HL-60/S4 treated with phorbol 12-myristate 13-acetate at 8.2 ng/mL for 4 days and 3 days (cell line): ENCODE data around the gene FRMD8.
"Not testable (repeated sequence)": the region's sequence is repeated elsewhere in the genome, so short reads cannot be mapped to it uniquely, and the experiment has no call there.

Experiments
- in situ Hi-C: fragments of 300-500 bp; cut with MboI; formaldehyde crosslinking; loops from 2 replicates; pipeline ENCODE4 v1.15.0; 2022; ENCODE audit warnings: low sequenced_read_pairs

The FRMD8 gene

DNA sequence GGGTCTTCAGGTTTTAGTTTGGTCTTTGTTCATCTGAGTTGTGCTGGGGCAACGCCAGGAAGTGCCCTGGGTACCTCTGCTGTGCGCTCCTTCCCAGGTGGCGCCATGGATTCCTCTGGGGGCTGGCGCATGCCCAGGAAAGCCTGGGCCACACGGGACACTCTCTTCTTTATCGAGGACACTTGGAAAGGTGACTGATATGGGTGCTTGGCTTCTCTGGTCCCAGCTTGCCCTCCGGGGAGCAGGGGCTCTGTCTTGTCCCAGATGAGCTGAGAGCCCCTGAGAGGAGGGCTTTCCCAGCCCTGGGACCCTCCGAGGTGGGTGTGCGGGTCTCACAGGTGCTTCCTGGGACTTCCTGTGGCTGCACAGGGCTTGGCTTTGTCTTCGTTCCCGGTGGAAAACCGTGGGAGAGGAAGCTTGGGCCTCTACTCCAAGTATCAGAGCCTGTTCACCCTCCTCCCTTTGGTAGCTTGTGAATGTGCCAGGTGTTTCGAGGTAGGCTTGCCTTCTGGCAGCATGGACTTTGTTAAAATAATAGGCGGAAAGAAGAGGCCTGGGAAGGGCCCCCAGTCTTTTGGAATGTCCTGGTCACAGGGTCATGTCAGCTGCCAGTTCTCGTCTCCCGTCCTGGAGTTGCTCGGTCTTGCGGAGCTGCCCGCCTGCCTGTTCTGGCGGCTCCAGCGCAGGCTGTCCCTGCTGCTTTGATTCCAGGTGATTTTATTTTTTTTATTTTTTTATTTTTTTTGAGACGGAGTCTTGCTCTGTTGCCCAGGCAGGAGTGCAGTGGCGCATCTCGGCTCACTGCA lies 26.0 kb downstream of the FRMD8 start:
- in situ Hi-C loops: no loop called here

DNA sequence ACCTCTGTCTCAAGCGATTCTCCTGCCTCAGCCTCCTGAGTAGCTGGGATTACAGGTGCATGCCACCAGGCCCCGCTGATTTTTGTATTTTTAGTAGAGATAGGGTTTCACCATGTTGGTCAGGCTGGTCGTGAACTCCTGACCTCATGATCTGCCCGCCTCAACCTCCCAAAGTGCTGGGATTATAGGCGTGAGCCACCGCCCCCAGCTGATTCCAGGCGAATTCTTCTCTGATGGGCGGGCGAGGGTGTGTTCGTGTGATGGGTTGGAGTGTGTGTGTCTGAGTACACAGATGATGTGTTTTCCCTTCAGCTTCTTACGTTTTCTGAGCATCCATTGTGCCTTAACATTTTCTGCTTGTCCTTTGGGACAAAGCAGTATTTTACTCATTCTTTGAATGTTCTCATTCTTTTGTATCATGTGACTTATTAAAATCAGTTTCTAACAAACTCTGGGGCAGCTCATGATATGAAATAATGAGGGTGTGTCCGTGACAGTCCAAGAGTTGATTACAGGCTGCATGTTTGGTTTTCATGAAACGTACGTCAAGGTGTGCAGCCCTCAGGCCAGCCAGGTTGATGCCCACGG lies 26.7 kb downstream of the FRMD8 start:
- in situ Hi-C loops: not testable (repeated sequence)

DNA sequence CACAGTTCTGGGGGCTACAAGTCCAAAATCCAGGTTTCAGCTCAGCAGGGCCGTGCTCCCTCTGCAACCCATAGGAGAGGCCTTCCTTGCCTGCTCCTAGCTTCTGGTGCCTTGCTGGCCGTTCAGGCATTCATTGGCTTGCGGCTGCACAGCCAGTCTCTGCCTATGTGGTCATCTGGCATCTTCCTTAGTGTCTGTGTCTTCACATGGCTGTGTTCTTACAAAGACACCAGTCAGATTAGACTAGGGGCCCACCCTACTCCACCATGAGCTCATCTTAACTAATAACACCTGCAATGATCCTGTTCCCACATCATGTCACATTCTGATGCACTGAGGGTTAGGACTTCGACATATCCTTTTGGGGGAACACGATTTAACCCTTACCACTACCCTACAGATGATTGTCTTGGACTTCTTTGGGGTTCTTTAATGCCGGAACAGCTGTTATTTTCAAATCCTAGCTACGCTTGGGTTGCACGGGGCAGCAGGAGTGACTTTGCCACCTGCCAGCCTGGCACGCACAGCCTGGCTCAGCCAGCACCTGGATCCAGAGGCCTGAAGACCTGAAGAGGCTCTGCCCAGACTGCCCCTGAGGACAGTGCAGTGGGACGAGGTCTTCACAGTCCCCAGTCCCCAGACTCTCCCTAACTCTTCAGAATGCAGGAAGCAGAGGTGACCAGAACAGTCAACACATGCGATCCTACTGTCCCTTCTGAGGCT lies 28.5 kb downstream of the FRMD8 start:
- in situ Hi-C loops: no loop called here

DNA sequence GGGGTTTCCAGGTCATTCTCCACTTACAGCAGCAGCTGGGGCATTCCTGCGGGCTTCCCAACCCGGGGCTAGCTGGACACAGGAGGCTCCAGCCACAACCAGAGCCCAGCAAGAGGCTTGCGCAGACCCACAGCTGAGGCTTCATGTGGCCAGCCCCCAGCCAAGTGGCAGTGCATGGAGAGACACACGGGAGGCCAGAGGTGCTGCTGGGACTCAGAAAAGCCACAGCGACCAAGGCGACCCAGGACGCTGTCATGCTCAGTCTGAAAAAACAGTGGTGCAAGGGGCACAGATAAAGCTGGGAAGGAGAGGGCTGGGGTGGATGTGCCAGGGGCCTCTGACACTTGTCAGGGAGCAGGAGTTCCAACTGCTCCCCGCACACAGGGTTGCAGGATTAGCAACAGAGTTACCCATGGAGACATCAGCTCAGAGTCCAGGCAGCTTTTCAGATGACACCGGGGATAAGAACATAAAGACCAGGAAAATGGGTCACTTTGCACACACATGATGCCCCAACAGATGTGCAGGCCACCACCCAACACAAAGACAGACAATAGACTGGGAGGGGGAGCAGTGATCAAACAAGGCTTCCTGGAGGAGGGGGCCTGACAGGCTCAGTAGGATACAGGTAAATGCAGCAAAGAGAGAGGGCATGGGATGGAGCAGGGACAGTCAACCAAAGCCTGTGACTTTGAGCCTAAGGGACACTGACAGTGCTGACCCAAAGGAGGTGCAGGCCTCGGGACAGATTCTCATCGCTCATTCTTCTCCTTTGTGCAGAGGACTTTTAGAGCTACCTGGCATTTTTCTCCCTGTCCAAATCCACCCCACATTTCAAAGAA lies 29.3 kb downstream of the FRMD8 start:
- in situ Hi-C loops: no loop called here

DNA sequence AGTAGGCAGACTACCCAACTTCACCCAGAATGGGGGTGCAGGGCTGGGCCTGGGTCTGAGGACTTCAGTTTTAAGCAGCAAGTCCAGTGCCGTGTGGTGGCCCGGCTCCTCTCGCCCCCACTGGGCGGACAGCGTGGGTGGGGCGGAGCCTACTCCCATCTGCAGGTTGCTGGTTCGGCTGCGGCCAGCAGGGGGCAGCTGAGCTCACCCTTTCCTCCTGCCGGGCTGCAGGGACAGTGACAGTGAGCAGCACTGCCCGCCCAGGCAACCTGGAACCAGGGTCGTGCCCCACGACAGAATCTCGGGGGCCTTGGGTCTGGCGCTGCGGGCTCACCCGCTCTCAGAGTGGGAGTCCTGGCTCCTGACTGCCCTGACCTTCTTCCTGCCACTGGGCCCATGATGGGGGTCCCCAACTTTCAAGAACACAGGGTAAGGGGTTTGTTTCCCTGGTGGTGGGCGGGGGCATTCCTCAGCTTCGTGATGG lies 29.9 kb downstream of the FRMD8 start:
- in situ Hi-C loops: no loop called here

DNA sequence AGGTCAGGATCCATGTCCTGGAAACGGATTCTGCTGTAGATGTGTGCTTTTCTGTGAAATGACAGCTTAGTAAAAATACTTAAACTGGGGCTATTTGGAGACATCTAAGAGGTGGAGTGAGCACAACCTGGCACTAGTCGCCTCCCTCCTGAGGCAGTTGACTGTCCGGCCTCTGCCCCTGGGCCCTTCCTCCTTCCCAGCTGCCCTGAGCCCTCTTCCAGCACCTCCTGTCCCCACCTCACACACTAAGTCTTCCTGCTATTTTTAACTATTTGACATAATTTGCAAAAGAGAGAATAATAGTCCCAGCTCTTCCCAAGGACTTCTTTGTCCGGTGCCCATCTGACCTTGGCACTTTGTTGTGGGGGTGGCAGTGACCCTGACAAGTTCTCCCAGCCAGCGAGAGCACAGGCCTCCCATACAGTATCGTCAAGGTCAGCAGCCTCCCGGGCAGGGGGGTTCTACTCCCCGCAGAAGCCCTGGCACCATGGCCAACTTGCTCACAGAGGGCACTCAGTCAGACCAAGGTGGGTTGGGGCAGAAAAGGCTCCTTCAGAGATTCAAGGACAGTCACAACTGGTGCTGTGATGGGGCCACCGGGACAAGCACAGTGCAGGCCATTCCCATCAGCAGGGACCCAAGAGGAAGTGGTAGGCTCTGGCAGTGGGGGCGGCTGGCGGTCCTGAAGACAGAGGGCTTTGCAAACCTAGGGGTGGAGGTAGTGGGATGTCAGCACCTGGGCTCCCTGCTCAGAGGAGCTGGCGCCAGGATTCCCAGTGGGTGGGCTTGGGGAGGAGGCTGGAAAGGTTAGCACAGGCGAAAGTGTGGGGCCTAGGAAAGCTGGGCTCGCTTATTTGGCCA lies 30.6 kb downstream of the FRMD8 start:
- in situ Hi-C loops: no loop called here

DNA sequence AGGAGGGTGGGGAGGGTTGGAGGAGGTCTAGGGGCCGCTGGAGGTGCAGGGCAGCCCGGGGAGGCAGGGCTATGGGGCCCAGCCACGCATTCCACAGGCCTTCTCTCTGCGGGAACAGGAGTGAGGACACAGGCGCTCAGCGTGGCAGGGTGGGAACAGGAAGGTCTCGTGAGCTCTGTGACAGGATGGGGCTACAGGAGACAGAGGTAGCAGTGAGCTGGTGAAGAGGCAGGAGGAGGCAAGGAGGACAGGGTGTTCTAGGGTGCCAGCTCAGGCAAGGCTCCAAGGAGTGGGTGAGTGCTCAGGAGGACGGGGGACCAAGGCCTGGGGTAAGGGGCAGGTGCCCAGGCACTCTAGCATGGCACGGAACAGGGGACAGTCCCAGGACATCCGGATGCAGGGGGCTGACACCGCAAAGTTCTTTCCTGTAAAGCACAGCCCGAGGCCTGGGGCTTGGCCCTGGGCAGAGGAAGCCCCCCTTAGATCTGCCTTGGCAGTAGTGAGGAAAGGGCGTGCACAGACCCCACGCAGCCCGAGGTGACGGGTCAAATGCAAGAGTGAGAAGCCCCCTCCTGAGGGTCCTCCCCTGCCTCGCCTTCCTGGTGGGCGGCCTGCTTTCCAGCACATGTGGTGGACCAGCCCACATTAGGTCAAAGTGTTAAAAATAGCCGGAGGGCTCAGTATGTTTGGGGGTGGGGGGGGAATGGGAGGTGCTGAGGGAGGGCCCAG lies 31.4 kb downstream of the FRMD8 start:
- in situ Hi-C loops: no loop called here

DNA sequence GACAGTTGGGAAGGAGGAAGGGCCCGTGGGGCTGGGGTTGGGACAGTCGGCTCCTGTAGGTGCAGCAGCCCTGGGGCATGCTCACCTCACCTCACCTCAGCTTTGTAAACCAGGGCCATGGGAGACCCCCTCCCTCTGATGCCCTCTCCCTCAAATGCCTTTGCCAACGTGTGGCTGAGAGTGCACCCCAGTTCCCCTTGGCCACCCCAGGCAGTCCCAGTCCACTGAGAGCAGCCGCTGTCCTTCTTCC lies 31.9 kb downstream of the FRMD8 start:
- in situ Hi-C loops: no loop called here

DNA sequence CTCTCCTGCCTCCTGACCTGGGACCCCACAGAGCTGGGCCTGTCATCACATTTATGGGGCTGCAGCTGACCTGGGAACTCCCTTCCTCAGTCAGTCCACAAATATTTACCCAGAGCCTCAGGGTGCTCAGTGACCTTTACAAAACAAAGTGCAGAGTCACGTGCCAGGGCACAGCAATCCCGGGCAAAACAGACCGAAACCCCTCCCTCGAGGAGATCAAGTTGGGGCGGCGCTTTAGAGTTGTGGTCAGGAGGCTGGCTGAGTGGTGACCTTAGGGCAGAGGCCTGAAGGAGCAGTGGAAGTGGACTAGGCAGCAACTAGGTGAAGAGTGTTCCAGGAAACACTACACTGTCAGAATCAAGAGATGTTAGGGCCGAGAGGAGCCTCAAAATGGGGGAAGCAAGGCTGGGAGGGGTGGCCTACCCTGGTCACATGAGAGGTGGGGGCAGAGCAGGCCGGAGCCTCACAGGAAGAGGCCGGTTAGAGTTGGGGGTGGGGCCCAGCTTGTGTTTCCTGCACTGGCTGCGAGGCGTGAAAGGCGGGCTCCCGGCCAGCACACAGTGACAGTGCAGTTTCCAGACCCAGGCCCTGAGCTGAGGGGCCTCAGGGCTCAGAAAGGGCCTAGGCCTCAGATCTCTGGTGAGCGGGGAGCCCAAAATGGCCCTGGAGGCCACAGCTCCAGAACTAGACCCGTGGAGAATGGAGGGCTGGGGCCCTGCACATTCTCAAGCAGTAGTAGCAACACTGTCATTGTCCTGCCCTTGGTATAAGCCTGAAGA lies 32.4 kb downstream of the FRMD8 start:
- in situ Hi-C loops: no loop called here

DNA sequence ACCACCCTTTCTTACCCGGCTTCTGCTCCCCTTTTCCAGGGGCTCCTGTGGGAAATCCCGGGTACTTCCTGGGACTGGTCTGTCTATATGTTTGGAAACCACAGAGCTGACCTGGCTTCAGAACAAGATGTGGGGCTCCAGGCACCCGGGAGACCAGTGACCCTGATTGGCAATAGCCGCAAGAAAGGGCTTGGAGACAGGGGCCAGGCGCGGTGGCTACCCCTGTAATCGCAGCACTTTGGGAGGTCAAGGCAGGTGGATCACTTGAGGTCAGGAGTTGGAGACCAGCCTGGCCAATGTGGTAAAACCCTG lies 33.0 kb downstream of the FRMD8 start:
- in situ Hi-C loops: no loop called here

DNA sequence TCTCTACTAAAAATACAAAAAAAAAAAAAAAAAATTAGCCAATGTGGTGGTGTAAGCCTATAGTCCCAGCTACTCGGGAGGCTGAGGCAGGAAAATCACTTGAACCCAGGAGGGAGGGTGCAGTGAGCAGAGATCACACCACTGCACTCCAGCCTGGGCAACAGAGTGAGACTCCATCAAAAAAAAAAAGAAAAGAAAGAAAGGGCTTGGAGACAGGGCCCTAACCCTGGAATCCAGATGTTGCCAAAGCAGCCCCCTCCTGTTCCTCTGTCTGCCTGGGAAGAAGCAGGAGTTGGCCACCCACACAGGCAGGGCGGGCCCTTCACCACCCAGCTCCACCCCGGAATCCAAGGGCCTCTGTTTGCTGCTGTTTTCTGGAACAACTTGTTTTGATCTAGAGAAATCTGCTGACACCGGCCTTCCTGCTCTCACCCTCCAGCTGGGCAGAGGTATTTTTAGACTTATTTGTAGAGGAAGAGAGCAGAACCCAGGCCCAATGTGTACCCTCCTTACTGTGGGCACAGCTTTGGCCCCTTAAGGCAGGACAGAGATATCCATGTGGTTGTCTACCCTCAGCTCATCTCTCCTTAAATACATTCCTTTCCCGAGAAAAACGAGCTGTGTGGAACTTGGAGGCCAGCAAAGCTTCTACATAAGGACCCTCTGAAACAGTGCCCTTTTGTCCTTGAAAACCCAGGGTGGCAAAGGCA lies 33.5 kb downstream of the FRMD8 start:
- in situ Hi-C loops: loop anchor here (10.0 kb wide), 1 partner anchor 85 kb away; no protein-coding TSS in a partner anchor

DNA sequence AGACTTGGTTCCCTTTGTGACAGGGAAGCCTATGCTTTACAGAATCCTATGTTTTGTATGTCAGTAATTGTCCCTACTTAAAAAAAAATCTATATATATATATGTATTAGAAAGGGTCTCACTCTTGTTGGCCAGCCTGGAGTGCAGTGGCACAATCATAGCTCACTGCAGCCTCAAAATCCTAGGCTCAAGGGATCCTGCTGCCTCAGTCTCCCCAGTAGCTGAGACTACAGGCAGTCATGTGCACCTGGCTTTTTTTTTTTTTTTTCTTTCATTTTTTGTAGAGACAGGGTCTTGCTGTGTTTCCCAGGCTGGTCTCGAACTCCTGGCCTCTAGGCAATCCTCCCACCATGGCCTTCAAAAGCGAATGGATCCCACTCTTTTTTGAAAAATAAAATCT lies 34.1 kb downstream of the FRMD8 start:
- in situ Hi-C loops: loop anchor here (10.0 kb wide), 1 partner anchor 84 kb away; no protein-coding TSS in a partner anchor

DNA sequence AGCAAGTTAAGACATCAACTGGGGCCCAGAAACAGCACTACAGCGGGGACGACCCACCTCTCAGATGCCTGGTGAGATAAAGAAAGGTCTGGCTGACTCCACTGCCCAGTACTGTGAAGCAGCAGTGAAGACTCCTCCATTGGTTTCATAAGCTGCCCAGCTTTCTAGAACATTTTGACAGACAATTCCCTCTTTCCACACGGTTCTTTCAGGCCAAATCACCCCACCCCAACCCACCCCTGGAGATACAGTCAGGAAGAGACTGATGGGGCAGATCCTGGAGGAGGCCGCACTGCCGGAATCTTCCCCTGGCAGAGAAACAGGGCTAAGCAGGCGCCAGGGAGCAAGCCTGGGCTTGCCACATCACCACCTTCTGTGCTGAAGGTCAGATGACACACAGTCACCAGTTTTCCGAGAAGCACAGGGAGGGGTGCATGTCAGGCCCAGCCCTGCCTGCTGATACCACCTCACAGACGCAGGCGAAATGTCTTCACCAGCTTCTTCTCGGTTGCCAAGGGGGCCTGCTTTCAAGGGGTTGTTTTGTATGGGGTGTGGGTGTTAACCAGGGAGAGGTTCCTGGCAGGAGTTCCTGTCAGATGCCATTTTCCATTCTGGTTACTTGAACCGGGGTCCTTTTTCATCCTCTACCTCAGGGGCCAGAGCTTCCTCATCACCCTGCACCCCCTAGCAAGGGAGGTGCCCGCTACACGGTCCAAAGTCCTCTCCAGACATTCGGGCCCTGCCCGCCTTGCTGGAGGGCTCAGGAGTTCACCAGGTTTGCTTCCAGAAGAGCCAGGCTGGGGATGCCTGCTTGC lies 34.7 kb downstream of the FRMD8 start:
- in situ Hi-C loops: loop anchor here (10.0 kb wide), 1 partner anchor 84 kb away; no protein-coding TSS in a partner anchor

DNA sequence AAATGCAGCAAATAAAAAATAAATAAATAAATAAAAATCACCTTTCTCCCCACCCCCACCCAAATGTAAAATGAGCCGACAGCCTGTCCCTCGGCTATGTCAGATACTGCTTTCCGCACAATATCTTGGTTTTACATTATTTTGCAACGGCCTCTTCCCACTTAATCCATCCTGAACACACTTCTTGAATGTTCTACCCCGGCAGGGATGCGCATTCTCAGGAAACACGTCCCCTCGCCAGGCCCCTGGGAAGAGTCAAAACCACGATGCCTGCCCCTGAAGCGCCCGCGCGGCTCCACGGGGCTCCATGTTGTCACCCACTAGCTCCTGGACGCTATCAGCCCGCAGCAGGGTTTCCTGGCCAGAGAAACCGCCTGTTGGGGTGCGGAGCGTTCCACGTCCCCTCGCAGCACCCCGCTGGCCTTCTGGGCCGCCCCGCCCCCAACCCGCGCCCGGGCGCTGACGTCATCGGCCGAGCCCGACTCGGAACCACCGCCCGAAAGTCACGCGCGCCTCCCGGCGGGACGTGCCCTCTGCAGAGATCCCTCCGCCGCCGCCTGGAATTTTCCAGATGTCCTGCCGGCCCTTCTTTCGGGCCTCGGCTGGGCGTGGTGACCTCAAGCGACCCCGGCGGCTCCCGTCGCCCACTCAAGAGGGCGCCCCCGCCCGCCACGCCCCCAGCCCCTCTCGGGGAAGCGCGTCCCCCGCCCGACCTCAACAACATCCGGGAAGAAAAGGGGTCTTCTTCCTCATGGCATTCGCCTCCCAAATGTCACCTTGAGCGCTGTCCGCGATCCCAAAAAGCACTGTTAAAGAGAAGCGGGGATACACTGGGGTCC lies 35.6 kb downstream of the FRMD8 start:
- in situ Hi-C loops: loop anchor here (10.0 kb wide), 1 partner anchor 83 kb away; no protein-coding TSS in a partner anchor

DNA sequence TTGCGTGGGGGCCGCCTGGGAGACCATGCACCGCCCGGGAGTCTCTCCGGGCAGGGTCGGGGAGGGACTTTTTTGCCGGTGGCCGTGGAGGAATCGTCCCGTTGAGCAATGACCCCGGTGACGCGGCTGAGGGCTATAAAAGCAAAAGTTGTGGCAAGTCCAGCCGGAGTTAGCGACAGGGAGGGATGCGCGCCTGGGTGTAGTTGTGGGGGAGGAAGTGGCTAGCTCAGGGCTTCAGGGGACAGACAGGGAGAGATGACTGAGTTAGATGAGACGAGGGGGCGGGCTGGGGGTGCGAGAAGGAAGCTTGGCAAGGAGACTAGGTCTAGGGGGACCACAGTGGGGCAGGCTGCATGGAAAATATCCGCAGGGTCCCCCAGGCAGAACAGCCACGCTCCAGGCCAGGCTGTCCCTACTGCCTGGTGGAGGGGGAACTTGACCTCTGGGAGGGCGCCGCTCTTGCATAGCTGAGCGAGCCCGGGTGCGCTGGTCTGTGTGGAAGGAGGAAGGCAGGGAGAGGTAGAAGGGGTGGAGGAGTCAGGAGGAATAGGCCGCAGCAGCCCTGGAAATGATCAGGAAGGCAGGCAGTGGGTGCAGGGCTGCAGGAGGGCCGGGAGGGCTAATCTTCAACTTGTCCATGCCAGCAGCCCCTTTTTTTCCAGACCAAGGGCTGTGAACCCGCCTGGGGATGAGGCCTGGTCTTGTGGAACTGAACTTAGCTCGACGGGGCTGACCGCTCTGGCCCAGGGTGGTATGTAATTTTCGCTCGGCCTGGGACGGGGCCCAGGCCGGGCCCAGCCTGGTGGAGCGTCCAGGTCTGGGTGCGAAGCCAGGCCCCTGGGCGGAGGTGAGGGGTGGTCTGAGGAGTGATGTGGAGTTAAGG lies 36.4 kb downstream of the FRMD8 start, which contains the start of gene NEAT1:
Gene NEAT1, plus strand, starts transcription at position 166 of the 883 bp plus-strand sequence.
- in situ Hi-C loops: loop anchor here (10.0 kb wide), 1 partner anchor 82 kb away; no protein-coding TSS in a partner anchor
